OCI-LY3 (cell line): Measurements from ENCODE around the gene E2F1.

Experiments
- EZH2phosphoT487 ChIP-seq: fragments of 200-600 bp; shearing (Covaris generic); IDR thresholded peaks from 2 replicates; pipeline ENCODE4 v1.6.1; 2018; ENCODE audit warnings: antibody characterized with exemption, mixed run types, low read depth
- TF ChIP-seq, protein P1 (sequence below): fragments of 200-600, 300-600 bp; sonication (generic); IDR thresholded peaks from 2 replicates; pipeline ENCODE4 v1.5.1; 2014; ENCODE audit warnings: antibody characterized with exemption, low read length, low read depth

DNA sequence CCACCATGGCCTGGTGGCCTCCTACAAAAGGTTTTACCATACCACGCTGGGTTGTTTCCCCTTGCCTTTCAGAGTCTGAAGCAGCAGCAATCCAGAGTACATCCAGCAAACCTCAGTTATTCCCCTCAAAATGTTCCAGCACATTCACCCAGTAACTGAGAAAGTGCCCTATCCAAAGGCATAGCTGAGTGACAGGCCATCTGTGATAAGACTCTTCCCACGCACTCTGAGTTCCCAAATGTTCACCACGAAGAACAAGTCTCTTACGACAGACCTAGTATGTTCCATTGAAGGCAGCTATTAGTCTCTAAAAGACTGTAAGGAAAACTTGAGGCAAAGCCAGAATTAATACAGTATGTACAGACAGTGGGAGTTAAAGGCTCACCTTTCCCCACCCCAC lies 55.7 kb downstream of the E2F1 start:
- TF ChIP-seq EZH2phosphoT487: no peak
- TF ChIP-seq, protein P1, sequence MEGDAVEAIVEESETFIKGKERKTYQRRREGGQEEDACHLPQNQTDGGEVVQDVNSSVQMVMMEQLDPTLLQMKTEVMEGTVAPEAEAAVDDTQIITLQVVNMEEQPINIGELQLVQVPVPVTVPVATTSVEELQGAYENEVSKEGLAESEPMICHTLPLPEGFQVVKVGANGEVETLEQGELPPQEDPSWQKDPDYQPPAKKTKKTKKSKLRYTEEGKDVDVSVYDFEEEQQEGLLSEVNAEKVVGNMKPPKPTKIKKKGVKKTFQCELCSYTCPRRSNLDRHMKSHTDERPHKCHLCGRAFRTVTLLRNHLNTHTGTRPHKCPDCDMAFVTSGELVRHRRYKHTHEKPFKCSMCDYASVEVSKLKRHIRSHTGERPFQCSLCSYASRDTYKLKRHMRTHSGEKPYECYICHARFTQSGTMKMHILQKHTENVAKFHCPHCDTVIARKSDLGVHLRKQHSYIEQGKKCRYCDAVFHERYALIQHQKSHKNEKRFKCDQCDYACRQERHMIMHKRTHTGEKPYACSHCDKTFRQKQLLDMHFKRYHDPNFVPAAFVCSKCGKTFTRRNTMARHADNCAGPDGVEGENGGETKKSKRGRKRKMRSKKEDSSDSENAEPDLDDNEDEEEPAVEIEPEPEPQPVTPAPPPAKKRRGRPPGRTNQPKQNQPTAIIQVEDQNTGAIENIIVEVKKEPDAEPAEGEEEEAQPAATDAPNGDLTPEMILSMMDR: no peak
